GM20431 (cell line): ENCODE data around the gene BBIP1.
"Not testable (repeated sequence)": the region's sequence is repeated elsewhere in the genome, so short reads cannot be mapped to it uniquely, and the experiment has no call there.

ENCODE experiments used
- in situ Hi-C: fragments of 300-500 bp; cut with MseI, MboI; formaldehyde crosslinking; loops from one replicate; pipeline ENCODE4 v1.15.0; 2020; ENCODE audit warnings: low sequenced_read_pairs; ENCODE audit not compliant: unreplicated experiment

The BBIP1 gene

DNA sequence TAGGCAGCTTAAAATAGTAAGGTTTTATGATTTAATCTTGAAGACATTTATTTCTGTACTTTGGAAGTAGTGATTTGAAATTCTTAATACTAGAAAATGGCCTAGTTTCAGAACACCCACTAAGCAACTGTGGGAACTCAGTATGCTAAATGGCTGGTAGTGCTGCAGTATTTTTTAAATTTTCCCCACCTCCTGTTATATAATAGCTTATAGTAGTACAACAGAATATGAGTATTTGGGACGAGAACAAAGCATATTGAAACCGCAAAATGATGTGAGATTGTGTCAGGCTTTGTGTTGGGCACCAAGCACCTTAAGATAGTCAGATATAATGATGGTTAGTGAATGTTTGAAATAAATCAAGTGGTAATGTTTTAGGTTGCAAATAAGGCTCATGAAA is 8.5 kb upstream of the BBIP1 start:
- in situ Hi-C loops: no loop called here

DNA sequence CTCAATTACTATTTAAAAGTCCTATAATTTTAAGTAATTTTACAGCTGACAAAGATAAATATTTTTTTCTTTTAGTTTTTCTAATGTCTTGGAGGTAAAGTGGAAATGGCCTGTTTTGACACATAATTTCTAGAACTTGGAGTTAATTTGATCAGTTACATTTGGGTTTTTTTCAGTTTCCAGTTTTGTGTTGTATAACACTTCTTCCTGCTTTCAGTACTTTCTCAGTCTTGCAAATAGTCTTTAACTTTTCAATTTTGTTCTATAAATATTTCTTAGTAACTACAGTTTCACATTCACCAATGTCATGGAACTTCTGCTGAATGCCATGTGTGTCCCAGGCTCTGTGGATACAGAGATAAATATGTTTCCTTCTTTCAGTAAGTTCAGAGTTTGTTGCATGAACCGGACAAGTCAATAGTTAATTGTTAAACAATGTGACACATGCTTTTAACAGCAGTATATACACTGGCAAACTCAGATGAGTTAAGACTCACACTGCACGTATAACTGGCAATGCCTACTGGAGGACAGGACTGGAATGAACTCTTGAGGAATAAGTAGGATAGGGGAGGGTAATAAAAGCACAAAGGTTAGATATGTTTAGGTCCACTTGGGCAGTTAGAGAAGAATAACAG is 5.0 kb upstream of the BBIP1 start:
- in situ Hi-C loops: no loop called here

DNA sequence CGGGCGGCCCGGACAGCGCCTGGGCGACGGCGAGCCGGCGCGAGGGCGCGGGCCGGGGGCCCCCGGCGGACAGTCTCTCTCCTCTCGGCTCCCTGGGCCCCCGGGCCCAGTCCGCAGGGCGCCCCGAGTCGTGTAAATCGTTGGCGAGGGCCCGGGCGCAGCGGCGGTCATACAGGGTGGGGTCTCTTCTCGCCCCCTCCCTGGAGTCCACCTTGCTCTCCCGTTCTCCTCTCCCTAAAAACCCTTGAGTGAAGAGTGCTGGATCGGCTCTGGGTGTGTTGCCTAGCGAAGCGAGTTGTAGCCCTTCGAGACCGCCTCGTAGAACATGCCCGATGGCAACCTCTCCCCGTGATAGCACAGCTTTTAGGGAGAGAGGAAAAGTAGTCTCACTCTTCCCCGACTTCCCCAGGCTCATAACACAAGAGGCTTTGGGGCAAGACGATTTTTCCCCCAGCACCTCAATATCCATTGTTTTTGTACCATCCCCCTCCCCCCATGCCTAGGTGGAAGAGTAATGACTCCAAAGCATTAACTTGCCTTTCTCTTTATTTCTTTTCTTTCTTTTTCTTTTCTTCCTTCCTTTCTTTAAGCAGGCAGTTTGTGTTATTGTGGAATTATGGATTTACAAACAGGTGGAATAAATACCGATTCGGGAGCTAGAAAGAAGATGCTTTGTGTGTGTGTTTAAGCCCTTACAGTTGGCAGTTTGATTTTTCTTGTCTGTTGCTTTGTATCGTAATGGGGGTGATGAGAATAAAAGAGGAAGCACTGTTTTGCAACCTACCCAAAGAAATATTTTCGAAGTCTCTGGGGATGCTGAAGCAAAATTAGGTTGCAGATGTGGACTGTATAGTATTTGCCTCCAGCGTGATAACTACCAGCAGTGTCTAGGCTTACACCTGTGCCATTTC is 1.2 kb upstream of the BBIP1 start:
- in situ Hi-C loops: no loop called here

GRCh38 chr10:110919349-110919931 is 460 bp upstream of the BBIP1 start, which contains the start of gene SHOC2:
SHOC2 (plus strand) TSS chr10:110919604; CDS start chr10:110964359, 44,755 bp downstream.
- in situ Hi-C loops: no loop called here

DNA sequence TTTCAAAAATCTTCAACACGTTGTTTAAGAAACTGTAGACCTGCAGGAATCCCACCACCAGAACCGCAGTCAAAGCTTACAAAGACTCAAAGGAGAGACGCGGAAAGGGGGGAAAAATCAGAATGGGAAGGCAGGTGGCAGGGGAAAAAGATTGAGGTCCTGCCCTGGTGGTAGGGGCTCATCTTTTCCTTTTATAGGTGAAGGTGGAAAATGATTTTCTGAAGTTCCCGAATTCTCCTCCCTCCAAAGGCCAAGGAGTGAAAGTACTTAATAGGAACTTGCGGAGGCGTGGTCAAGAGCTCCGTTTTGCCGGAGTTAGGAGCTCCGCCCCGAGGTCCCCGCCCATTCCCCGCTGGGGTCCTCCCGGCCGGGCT is 724 bp downstream of the BBIP1 start:
- in situ Hi-C loops: no loop called here

GRCh38 chr10:110916554-110917346 is 2.2 kb downstream of the BBIP1 start:
- in situ Hi-C loops: no loop called here

DNA sequence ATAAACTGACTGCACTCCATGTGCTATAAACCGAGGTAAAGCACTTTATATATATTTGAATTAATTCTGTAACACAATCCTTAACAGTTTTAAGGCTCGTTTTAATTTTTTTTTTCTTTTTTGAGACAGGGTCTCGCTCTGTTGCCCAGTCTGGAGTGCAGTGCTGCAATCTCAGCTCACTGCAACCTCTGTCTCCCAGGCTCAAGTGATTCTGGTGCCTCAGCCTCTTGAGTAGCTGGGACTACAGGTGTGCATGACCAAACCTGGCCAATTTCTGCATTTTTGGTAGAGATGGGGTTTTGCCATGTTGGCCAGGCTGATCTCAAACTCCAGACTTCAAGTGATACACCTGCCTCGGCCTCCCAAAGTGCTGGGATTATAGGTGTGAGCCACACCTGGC is 3.4 kb downstream of the BBIP1 start:
- in situ Hi-C loops: not testable (repeated sequence)

DNA sequence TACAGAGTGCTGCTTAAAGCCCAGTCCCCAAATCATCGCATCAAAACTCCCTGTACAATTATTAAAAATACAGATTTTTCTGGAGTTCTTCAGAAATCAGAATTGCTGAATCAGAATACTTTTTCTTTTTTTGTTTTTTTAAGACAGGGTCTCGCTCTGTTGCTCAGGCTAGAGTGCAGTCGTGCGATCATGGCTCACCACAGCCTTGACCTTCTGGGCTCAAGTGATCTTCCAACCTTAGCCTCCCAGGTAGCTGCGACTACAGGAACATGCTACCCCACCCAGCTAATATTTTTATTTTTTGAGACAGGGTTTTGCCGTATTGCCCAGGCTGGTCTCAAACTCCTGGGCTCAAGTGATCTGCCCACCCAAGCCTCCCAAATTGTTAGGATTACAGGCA is 3.9 kb downstream of the BBIP1 start:
- in situ Hi-C loops: no loop called here

- in situ Hi-C loops: no loop called here
Measured at GRCh38 chr10:110914431-110914830, 4.5 kb downstream of the BBIP1 start.

DNA sequence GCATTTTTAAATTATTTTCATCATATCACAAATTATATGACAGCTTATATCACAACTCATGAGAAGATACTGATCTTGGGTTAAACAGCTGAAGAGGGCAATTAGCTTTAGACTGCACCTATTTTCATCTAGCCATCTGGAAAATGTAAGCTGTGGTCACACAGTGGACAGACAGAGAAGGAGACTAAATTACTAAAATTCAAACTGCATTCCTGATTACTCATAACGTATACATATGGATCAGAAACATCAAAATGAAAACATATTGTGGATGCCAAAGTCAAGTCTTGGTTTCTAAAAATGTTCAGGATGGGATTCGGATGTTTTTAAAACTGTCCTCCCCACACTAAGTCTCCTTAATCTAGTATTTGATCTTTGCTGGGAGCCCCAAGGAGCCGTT is 6.6 kb downstream of the BBIP1 start:
- in situ Hi-C loops: no loop called here

GRCh38 chr10:110910138-110910537 is 8.8 kb downstream of the BBIP1 start:
- in situ Hi-C loops: no loop called here

- in situ Hi-C loops: no loop called here
Measured at GRCh38 chr10:110903280-110904278, 15.4 kb downstream of the BBIP1 start.

DNA sequence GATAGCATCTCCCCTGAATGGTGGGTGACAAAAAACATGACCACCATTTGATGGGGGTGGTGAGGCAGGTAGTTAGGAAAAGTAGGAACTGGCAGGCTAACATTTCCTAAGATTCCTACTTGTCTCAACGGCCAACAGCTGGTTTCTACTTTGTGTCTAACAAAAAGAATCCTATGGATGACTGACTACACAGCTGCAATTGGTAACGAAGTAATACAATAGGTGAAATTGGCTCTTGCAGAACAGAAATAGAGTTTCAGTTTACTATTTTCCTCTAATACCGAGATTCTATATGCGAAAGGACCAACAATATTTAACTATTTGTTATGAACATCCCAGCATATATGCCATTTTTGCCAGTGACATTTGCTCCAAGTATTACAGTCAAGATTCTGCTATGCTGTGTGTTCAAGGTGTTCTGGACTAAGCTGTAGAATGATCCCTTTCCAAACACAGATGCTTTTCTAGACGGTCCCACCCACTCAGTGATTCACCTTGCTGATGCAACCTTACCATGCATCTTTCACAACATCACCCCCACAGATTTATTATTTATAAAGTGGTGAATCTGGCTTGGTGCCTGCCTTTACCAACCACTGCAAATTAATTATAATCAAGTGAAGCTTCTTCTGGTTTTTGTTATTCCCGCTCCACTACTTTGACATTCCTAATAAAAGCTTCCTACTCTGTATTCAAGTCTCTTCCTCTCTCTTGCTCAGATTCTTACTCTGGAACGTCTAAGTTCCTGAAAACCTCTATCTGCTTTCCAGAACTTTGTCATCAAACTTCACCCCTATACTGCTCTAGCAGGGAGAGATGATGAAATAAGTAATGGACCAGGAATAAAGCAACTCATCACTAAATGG is 16.8 kb downstream of the BBIP1 start:
- in situ Hi-C loops: no loop called here

GRCh38 chr10:110900983-110901382 is 18.0 kb downstream of the BBIP1 start:
- in situ Hi-C loops: no loop called here

DNA sequence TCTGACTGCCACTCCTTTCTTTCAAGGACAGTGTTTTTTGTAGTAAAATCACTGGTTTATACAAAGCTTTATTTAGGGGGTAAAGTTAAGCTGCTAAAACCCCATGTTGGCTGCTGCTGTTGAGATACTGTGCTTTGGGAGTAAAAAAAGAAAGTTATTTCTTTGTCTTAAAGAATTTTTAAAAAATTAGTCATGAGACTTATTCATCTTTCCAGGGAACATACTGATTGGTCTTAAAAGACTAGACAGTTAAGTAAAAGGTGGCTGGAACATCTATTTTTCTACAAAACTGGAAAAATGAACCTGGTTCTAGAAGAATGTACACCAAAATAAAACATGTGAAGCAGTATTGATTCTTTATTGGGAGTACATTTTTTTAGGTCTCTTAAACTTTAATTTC is 20.6 kb downstream of the BBIP1 start:
- in situ Hi-C loops: loop anchor here (25.0 kb wide), 1 partner anchor 136 kb away; no protein-coding TSS in a partner anchor

DNA sequence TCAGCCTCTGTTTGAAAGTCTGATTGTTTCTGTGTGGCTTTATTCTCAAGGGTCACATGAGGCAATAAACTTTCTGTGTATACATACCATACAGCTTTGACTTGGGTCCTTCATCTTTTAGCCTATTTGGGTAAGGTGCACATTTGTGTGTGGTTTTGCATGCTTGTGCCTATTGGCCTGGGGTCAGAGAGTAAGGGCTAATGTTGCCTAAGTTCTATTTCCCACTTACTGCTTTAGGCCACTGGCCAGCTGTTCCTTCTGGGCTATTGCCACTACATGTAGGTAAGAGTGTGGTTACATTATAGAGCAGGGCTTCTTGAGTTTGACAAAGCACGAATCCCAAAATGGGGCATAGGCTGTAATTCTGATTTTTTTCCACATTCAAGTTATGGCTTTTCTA is 21.8 kb downstream of the BBIP1 start:
- in situ Hi-C loops: loop anchor here (25.0 kb wide), 1 partner anchor 135 kb away; no protein-coding TSS in a partner anchor

DNA sequence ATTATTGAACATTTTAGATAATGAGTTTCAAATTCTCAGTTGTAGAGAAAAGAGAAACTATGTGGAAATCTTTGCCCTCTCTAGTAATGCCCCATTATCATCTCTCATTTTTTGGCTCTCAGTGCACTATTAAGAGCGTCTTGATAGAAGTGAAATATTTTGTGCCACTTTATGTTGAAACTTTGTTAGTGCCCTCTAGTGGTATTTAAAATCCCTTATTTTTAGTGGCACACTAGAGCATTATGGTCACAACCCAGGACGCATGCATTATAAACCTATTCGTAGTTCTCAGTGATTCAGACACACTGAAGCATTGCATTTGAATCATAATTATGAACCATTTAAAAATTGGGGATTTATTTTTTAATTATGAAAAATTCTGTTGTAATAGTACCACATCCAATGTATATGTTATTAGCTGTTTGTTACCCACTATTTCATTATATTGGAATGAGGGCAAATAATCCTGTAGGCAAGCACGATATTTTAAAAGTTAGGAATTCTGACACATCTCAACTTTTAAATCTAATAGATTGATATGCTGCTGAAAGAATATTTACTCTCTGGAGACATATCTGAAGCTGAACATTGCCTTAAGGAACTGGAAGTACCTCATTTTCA is 25.3 kb downstream of the BBIP1 start:
- in situ Hi-C loops: loop anchor here (25.0 kb wide), 1 partner anchor 131 kb away; no protein-coding TSS in a partner anchor
